GM21723 (cell line): ENCODE measurements around the gene GPR161.

Source experiments
- ATAC-seq: cut with Tn5 transposase; IDR thresholded peaks from one replicate; pipeline ENCODE4 v1.9.1; 2021; ENCODE audit warnings: mild to moderate bottlenecking, moderate library complexity; ENCODE audit not compliant: unreplicated experiment

The GPR161 gene

DNA sequence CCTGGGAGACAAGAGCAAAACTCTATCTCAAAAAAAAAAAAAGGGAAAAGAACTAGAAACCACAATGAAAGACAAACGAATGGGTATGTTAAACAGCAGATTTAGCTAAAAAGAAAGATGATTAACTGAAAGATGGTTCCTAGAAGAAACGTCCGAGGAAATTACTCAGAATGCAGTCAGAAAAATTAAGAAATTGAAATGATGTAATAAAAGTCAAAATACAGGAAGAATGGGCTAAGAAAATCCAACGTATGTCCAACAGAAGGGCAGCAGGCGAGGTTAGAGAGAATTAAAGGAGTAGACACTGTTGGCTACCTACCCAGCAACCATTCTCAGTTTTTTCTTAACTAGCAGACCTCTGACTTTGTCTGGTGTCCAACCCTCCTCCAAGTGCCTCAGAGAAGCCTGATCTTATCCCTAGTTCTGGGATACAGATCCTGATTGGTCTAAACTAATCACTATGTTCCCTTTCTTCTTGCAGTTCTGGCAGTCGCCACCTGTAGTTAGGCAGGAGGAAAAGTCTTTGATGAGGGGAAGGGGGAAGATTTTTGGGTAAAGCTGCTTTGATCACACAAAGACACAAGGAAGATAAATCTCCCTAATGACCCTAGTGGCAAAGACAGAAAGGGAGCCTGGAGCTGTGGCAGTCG is 25.7 kb downstream of the GPR161 start:
- no peak for ATAC-seq

DNA sequence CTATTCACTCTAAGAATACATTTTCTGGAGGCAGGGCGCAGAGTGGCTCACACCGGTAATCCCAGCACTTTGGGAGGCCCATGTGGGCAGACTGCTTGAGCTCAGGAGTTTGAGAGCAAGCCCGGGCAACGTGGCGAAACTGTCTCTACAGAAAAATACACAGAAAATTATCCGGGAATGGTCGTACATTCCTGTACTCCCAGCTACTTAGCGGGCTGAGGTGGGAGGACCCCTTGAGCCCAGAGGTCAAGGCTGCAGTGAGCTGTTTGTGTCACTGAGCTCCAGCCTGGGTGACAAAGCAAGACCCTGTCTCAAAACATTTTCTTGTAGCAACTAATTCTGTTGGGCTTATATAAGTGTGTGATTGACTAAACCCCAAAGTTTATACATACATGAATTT is 30.5 kb downstream of the GPR161 start:
- no peak for ATAC-seq

DNA sequence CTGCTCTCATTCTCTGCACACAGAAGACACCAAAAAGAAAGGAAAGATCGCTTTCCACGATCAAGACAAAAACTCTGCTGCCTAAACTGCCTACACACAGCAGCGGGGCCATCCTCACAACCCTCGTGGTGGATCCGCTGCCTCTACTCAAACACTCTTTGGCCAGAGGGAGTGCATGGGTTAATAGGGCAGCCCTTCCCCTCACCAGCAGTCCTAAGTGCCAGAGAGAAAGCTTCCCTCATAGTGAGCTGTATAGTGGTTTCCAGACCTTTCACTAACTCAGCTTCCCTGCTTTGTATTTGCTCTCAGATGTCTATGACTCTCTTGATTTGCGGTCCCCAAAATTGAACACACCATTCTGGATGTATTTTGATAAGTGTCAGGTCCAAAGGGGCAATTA is 30.9 kb downstream of the GPR161 start:
- no peak for ATAC-seq

DNA sequence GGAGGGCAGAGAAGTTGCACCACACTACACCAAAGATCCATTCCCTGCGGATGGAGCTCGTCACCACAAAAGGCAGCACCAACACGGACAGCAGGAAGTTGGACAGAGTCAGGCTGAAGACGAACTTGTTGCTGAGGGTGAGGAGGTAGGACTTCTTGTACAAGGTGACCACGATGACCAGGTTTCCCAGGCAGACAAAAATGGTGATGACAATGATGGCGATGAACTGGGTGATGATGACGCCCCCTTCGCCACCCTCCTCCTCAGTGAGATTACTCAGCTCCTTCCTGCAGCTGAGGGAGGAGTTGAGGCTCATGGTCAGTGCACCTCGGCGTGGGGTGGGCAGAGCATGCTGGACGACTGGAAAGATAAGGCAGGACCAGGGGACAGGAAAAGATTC is 32.2 kb downstream of the GPR161 start:
- no peak for ATAC-seq

DNA sequence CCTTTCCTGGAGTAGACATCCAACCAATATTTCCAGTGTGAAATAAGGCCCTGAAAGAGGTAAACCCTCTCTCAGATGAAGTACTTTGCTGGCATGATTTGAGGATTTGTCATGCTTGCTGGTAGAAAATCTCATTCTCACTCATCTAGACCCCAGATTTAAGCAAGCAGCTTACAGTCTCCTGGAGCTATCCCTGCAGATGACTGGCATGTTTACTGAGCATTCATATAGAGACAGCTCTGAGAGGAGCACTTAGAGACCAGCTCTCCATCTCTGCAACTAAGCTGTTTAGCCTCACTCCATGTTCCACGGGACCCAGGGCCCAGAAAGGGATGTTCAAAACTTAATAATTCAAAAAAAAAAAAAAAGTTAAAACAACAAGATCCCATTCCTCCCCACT is 34.2 kb downstream of the GPR161 start:
- ATAC-seq, result no peak

DNA sequence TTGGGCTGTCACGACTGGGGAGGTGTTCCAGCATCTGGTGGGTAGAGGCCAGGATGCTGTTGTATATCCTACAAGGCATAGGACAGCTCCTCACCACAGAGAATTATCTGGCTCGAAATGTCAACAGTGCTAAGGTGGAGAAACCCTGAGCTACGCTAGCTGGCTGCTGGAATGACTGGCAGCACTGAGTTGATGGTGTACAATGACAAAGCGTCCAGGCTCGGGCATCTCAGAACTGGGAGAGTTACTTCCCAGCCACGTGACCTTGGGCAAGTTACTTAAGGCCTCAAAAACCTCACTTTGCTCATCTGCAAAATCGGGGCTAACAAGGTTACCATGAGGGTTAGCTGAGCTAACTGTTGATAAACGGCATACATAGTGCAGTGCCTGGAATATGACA is 35.4 kb downstream of the GPR161 start:
- ATAC-seq, result no peak

DNA sequence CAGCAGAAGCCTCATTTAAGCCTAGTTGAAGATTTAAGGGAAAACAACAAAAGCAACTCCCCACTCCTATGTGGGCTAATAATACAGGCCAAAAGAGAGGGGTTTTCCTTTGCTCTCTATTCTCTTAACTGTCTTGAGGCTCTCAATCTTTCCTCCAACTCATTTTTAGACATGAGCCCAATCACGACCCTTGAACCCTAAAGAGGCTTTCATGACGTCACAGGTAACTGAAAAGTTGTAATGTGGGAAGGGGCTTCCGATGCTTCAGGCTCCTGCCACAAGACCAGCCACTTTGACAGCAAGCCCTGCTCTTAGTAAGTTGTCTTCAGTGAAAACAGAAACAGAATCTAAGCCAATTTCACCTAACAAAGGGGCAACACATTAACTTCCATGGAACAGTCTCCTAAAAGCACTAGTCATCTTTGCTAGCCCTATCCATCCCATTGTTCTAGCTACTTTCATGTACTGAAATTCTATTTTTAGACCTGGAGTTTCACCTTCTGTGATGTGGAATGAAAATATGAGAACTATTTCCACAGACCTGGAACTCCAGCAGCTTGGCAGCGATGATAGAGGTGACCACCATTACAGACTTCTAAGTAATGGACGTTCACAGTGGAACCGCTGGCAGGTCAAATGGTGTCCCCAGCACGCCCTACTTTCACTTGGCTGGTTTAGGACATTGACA is 36.3 kb downstream of the GPR161 start:
- ATAC-seq, result no peak

DNA sequence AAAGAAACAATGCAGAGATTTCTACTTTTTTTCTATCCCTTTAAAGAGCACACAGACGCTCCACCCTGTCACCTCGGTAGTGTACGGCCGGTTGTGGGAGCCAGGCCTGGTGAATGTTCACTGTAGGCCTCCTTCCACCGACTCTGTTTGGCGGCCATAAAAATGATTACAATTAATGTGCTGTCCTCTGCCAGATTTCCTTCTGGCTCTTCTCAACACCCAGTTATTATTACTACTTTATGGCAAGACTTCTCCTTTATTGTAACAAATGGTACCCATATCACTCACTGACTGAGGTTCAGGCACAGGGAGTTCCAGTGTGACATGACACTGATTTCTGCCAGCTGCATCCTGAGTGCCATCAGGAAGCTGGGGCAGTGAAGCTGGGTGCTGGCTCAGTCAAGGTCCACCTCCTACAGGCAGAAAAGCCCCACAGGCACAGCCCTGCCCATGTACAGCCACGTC is 37.4 kb downstream of the GPR161 start:
- ATAC-seq, result no peak

DNA sequence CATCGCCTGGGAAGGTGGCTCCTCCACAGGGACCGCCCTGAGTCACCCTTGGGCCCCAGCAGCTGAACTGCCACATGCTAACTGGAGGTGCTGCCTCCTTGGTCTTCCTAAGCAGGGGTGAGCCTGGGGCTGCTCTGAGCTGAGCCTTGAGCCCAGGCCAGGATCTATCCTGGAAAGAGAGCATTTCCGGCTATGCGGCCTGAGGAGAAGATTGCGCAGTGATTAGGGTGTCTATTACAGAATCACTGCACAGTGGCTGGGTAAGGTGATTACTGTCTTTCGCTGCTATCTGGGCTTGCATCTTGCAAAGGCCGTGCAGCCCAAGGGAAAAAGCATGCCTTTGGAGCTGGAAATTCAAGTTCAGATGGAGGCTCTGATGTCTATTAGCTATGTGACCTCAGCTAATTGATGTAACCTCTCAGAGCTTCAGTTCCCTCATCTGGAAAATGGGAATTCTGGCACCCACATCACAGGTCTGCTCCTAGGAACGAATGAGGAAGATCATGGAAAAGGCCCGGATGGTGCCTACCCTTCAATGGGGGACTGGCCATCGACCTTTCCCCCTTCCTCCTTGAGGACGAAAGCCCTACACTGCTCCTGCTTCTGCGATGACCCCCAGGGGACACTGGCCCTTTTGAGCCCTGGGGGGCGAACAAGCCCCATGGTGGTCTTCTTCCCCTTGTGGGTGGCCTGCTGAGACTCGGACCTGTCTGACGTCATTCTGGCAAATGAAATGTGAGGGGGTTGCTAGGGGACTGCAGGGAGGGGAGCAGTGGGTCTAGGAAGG is 38.0 kb downstream of the GPR161 start:
- ATAC-seq, result no peak

DNA sequence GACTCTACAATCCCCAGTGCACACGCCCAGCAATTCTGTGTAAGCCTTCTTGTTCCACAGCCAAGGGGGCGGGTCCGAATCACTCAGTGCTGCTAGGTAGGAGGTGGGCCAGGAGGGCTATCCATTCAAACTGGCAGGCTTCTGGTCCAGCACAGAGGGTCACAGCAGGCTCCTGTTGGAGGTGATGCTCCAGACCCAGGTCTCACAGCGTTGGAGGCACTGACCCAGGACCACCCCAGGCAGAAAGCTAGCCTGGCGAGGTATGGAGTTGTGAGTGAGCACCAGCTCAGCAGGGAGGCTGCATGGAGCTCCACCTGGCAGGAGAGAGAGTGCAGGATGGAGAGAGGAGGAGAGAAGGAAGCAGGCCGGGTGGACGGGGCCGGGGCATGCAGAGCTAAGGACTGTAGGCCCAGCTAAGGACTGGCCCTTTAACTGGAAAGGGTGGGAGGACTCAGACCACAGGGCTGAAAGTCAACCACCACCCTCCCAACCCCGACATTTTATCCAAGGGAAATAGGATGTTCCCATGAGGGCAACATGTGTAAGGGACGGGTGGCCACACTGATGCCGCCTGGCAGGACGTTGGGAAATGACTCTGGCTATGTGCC is 38.7 kb downstream of the GPR161 start:
- ATAC-seq, result no peak

DNA sequence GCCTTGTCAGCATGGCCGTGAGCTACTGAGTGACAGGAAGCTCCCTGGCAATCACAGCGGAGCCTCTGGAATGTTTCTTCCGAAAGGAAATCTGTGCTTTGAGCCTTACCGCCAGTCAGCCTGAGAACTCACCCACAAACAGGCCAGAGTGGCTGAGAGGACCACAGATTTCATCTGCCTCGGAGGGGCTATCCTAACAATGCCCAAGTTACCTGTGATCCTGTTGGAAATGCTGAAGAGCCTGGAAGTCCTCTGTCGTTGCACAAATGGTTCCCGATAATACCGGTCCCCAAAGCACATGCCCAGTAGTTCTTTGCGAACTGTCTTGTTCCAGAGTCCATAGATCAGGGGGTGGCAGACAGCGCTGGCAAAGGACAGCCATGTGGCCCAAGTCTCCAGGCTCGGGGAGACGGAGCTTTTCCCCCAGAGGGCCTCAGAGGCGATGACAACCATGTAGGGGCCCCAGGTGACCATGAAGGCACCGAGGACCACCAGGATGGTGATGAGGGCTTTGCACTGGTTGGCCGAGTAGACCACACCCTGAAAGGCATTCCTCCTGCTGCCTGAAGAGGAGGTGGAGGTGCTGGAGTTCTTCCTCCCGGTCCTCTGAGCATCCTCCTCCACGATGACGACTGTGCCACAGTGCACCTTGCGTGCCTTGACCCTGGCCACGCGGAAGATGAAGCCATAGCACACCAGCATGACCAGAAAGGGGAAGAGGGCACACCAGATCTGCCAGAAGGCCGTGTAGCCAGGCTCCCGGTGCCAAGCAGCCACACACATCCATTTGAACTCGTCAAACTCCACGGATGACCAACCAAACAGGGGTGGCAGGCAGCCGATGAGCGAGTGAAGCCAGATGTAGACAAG is 40.2 kb downstream of the GPR161 start:
- ATAC-seq, result no peak

DNA sequence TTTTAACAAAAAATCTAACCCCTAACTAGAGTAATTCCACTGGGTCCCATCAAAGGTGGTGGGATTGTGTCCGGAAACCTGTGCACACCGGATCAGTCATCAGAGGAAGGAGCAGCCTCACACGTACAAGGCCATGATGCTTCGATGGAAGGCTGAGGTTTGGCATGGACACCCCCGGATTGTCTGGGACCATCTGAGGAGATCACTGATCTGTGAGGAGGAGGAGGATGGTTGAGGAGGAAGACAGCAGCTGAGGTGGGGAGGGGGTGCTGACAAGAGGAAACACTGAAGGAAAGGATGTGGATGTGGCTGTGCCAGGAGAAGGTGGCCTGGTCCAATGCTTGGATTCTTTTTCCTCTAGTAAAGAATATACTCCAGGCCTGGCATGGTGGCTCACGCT is 41.3 kb downstream of the GPR161 start:
- ATAC-seq, result no peak

DNA sequence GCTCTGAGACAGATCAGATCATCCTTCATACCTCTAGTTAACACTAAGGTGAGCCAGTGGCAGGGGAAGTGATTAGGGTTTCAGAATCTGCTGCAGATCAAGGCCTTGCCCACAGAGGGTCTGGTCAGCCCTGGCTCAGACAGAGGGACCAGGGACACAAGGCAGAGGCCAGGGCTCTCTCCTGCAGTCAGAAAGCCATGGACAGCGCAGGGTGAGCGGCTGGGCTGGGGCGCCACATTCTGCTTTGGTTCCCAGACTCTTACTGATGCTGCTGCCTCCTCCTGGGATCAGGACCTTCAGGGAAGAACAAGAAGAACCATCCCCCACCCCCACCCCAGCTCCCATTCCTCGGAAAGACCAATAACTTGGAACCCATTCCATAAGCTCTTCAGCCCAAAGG is 43.1 kb downstream of the GPR161 start:
- ATAC-seq, result no peak

DNA sequence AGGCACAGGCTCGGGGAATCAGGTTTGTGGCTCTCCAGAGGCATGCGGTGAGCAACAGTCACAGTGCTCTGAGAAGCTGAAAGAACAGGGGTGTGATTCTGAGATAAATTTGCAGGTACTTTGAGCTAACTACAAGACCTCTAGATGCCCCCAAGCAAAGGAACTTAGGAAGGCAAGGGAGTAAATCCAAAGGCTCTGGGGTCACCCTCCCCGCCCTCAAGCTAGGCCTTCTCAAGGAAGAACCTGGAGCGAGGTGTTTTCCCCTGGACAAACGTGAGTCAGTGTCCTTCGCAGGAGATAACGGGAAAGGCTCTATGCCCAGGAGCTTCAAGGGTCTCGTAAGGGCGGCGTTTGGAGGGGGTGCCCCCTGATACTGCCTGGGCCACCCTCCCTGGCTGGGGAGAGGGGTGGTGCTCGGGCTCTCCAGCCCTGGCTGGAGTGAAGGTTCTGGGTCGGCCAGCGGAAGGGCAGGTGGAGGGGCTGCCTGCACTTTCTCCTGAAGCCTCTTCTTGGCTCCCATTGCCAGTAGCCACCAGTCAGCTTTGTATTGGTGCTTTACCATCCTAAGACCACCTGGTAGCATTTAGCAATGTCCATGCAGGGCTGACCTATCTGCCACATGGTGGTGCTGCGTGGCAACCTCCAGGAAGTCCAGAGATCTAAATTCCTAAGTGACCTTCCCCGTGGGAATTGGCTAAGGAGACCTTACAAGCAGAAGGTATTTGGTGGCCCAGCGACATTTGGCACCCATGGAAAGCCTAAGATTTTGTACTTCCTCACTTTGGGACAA is 44.0 kb downstream of the GPR161 start:
- ATAC-seq, result no peak

DNA sequence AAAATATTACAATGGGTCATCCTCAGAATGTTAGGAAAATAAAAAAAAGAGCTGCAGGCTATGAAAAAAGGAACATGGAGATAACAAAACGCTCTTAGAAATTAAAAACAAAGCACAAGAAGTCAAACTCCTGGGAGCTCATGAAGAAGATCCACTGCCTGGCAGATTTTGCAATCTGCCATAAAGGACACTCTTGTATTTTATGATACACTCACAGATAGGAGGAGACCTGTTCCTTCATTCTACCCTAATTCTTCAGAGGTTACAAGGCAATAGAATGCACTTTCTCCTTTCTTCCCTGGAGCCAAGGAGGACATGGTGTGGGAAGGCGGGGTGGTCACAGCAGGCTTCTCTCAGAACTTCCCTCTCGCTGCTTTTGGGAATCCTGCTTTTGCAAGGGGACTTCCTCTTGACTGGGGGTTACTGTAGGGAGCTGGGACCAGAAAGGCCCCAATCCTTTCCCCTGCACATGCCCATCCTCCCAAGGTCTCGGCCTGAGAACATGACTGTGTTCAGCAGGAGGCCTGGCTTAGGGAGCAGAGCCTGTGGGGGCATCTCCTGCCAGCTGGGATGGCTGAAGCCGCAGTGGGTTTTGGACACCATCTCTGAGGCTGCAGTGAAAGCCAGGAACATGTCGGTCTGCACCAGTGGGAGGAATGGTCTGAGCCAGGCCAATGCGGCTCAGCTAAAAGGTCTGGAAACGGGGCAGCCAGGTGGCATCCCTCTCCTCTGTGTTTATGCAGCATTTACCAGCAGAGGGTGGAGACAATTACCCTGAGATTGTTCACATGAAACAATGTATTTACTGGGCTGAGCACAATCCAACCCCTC is 44.8 kb downstream of the GPR161 start:
- ATAC-seq, result no peak

DNA sequence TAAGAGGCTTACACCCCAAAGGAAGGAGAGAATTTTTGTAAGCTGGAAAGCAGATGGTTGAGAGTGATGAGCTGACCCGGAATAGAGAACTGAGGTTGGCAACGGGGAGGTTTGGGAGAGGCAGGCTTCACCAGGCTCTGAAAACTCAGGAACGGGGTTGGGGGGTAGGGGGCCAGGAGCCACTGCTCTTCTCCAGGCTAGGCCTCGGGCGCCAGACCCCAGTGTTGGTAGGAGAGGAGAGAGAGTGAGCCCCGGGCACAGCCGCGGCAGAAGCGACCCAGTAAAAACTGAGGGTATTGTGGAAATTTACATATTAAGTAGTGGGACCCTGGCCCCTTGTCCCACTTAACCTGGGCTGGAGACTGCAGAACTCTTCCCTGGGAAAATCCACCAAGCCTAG is 45.7 kb downstream of the GPR161 start:
- no peak for ATAC-seq

DNA sequence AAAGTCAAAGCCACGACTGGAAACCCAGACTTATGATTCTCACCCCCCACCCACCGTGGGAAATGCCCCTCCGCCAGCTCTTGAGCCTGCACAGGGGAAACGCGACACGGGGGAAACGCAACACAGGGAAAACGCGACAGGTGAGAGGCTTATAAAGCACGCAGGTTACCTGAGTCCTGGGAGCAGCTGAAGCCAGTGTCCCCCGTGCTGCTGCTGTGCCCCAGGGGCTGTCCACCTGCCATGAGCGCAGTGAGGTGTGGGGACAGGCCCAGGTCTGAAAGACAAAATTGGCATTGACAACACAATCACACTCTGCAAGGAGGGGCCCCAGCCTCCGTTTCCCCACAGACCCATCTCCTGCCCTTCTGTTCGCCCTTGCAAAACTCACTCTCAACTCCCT is 46.3 kb downstream of the GPR161 start:
- ATAC-seq, result no peak

DNA sequence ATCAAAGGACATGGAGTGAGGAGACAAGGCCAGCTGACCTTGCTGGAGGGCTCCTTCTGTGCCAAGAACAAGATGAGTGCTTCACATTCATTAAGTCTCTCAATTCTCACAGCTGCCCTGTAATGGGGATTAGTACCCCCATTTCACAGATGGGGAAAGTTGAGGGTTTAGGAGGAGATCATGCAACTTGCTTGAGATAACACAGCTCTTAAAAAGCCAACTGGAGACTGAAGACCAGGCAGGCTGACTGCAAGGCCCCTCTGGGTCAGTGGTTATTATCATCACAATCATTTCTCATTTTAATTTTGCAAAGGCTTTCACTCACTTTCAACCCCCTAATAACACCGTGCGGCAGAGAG is 46.8 kb downstream of the GPR161 start:
- no peak for ATAC-seq

DNA sequence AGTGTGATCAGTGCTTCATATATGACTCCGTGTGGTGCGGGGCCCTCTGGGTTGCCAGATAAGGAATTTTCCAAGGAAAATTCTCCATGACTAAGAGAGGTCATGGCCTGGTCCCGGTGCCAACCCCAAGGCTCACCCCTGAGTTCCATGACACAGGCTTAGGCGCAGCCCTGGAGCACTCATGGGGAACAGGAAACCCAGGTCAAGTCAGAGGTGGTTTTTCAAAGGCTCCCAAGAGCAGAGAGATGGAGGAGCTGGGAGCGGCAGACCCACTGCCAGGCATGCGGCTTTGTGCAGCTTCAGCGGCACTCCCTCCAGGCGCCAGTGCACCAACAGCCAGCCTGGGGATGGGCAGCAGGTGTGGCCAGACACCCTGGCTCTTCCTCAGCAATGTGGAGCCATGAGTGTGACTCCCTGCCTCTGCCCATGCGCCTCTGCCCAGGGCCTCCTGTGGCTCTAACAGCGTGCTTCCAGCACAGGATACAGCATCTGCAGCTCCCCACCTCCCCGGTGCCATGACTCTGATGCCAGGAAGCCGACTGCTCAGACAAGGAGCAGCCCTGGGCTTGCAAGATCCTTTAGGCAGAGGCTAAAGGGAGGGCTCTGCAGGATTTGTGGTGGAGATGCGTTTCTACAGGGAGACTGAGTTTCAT is 47.3 kb downstream of the GPR161 start:
- no peak for ATAC-seq
